MM.1S (cell line): ENCODE data around the gene POLR1D.

Source experiments
- CTCF ChIP-seq: fragments of 300-600 bp; sonication (generic); IDR thresholded peaks from 2 replicates; pipeline ENCODE4 v1.5.1; 2016; ENCODE audit warnings: antibody characterized with exemption, low read length, mixed read lengths
- EZH2 ChIP-seq: fragments of 300-600 bp; sonication (generic); optimal IDR thresholded peaks from 2 replicates; pipeline ENCODE3; 2017; ENCODE audit warnings: low read depth, mild to moderate bottlenecking, antibody characterized with exemption, low read length, mixed read lengths

- TF ChIP-seq CTCF, result no peak
- TF ChIP-seq EZH2, result no peak
Measured at GRCh38 chr13:27666951-27667350, 45.3 kb downstream of the POLR1D start.
